Muscle layer of colon (tissue), 2 donors: Measurements from ENCODE around the gene LRRK1.

Source experiments
- H3K27ac ChIP-seq: one replicate; pipeline ENCODE4 v1.7.0; 2013; ENCODE audit warnings: low read depth, mild to moderate bottlenecking, low read length, moderate library complexity
- H3K27me3 ChIP-seq, 2 donors: one replicate each; pipeline ENCODE4 v1.7.0; 2013; ENCODE audit warnings: low read length in 2 of 2, mild to moderate bottlenecking in 2 of 2; ENCODE audit not compliant: insufficient read depth in 2 of 2, control insufficient read depth in 1 of 2
- H3K36me3 ChIP-seq: one replicate; pipeline ENCODE4 v1.7.0; 2013; ENCODE audit warnings: mild to moderate bottlenecking, low read length; ENCODE audit not compliant: insufficient read depth
- H3K4me1 ChIP-seq: one replicate; pipeline ENCODE4 v1.7.0; 2013; ENCODE audit warnings: mild to moderate bottlenecking, low read length; ENCODE audit not compliant: insufficient read depth
- H3K4me3 ChIP-seq, 2 donors: one replicate each; pipeline ENCODE4 v1.7.0; 2013; ENCODE audit warnings: low read length in 2 of 2, low read depth in 1 of 2, mild to moderate bottlenecking in 1 of 2, moderate library complexity in 1 of 2
- H3K9ac ChIP-seq: one replicate; pipeline ENCODE4 v1.7.0; 2013; ENCODE audit warnings: low read length
- H3K9me3 ChIP-seq: one replicate; pipeline ENCODE4 v1.7.0; 2013; ENCODE audit warnings: mild to moderate bottlenecking, low read length
- donor health status: abdominal sarcoma.
- donor health status: Adenocarcinoma of cecum.

Gene LRRK1

DNA sequence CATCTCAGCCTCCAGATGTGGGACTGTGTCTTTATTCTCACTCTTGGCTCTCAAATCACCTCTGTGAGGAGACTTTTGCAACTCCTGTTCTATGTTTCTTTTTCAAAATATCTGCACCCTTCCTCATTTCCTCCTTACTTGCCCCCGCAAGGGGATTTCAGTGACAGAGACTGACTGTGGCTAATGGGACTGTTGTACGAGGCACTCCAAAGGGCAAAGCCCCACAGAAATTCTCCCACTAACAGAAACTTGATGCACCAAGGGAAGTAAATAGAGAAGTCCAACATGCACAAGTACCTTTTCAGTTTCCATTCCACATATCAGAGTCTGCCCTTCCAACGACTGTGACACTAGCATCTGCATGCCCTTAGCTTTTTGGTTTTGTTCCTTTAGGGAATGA, 69.7 kb downstream of the LRRK1 start:
- Histone ChIP-seq H3K36me3 (peaks cover 8% of the 10 kb centered on the region), H3K27ac (no peak overlapping the region), H3K4me3 (no peak overlapping the region), H3K27me3 (no peaks in the 10 kb centered on the region), H3K4me1 (no peaks in the 10 kb centered on the region), H3K9ac (no peak overlapping the region), H3K9me3 (no peaks in the 10 kb centered on the region)

DNA sequence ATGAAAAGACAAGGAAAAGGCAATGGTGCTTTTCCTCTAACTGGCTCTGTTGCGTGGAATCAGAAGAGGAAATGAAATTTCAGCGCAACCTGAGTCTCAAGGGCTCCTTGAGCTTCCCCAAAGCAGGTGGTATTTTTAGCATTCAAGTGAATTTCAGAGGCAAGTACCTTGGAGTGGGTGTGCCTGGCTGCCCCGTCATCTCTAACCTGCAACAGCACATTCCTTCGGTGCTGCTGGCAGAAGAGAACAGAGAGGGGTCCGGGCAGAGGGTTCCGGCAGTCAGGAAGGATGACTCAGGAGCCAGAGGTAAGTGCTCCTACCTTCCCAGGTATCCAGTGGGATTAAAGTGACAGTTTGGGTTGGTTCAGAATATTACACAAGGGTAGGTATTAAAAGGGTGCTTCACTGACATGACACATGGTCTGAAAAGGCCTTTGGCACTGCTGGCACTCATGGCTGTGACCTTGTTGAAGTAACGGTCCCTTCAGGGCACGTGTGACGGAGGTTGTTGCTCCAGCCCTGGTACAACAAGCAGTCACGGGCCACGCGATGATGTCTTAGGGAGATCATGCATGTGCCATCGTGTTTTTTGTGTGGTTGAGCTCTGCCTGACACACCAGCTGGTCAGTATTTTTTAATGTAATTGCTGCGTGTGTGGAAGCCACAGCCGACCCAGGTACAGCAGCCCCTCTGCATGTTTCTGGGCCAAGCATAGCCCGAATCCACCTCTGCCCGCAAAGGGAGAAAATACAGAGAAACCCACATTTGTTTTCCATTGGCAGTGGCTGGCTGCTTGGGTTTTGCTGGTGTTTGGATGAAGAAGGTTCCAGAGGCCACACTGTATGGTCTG, 75.7 kb downstream of the LRRK1 start:
- H3K36me3 ChIP-seq = peaks cover 6% of the 10 kb centered on the region
- H3K4me3 ChIP-seq = no peak overlapping the region
- H3K9ac ChIP-seq = no peak overlapping the region
- no peaks in the 10 kb centered on the region for H3K9me3 ChIP-seq
- H3K27me3 ChIP-seq = no peaks in the 10 kb centered on the region
- no peaks in the 10 kb centered on the region for H3K4me1 ChIP-seq
- H3K27ac ChIP-seq = no peak overlapping the region

DNA sequence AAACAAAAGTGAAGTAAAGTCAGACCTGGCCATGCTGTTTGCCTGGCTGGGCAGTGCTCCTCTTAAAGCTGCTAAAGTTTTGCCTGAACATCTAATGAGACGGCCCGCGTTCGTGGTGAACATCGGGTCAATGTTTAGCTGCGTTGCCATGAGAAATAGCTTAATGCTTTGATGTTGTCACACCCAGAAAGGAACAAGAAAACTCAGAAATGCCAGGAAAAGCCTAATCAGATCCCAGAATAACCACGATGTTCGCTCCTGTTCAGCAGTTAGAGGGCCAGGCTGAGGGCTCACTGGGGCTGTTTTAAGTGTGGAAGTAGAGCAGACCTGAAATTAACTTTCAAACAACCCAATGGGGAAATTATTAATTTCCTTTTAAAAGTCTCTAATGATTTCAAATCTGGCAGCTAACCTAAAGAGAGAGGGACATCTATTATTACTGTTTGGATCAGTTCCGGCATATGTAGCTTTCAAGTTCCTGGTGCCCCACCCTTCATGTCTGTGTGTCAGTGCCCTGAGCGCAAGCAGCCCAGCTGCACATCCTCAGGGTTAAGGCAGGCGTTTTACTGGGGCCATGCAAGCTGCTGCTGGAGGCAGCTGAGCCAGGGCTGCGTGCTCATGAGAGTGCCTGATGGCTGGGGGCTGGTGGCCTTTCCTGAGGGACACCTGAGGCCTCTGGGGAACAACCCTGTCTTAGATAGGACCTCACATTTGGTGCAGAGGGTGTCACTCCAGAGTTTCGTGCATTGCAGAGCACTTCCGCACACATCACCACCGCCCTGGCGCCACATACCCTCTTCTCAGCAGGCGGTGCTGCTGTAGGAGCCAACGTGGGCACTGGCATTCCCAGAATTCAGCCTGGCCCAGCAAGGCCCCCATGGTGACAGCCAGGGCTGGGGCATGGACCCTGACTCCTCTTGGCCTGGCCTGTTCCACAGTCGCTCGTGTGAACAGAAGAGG, 76.6 kb downstream of the LRRK1 start:
- H3K4me1 ChIP-seq = no peaks in the 10 kb centered on the region
- no peaks in the 10 kb centered on the region for H3K9me3 ChIP-seq
- no peak overlapping the region for H3K9ac ChIP-seq
- peaks cover 6% of the 10 kb centered on the region for H3K36me3 ChIP-seq
- no peaks in the 10 kb centered on the region for H3K27me3 ChIP-seq
- no peak overlapping the region for H3K4me3 ChIP-seq
- H3K27ac ChIP-seq = no peak overlapping the region

DNA sequence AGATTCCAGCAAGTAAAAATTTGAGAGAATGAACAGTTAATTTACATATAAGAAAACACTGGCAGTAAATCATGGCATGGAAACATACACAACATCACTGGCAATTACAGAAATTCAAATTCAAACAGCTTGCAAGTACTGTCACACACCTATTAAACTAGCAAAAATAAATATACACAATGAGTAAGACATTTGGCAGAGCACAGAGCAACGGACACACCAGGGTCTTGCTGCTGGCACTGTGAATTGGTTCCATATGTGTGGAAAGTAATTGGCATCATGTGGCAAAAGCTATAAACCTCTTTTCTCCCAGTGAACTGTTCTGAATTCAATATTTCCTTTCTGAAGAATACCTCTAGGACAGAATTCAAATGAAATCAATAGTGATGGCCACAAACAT, 78.3 kb downstream of the LRRK1 start:
- no peaks in the 10 kb centered on the region for H3K9me3 ChIP-seq
- H3K4me1 ChIP-seq = no peaks in the 10 kb centered on the region
- H3K27ac ChIP-seq = no peak overlapping the region
- H3K27me3 ChIP-seq = no peaks in the 10 kb centered on the region
- no peak overlapping the region for H3K9ac ChIP-seq
- no peak overlapping the region for H3K4me3 ChIP-seq
- peaks cover 6% of the 10 kb centered on the region for H3K36me3 ChIP-seq

DNA sequence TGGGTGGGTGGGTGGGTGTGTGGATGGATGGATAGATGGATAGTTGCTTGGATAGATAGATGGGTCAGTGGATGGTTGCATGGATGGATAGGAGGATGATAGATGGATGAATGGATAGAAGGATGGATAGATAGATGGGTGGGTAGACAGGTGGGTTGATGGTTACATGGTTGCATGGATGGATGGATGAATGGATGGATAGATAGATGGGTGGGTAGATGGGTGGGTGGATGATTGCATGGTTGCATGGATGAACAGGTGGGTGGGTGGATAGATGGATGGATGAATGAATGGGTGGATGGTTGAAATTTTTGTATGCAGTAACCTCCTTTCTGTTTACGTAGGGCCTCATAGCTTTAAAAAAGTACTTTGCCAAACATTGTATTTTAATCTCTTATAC, 79.5 kb downstream of the LRRK1 start:
- H3K27ac ChIP-seq = no peak overlapping the region
- no peaks in the 10 kb centered on the region for H3K9me3 ChIP-seq
- H3K9ac ChIP-seq = no peak overlapping the region
- no peaks in the 10 kb centered on the region for H3K4me1 ChIP-seq
- H3K27me3 ChIP-seq = no peaks in the 10 kb centered on the region
- peaks cover 6% of the 10 kb centered on the region for H3K36me3 ChIP-seq
- no peak overlapping the region for H3K4me3 ChIP-seq

DNA sequence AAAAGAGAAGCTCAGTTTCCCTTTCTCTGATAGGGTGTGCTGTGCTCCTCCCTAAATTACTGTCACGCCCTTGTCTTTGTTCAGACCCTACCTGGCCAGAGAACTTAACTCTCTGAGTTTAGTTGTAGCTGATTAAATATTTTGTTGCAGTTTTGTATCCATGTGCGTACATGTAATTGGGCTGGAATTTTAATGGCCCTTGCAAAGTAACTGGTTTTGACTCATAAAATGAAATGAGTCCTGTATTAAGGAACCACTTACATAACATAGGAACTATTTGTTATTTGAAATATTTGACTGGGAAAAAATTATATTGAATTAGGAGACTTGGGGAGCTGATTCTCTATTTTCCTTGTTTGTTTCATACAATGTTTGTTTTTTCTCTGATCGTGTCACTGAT, 80.2 kb downstream of the LRRK1 start:
- Histone ChIP-seq H3K9me3 (no peaks in the 10 kb centered on the region), H3K4me1 (no peaks in the 10 kb centered on the region), H3K36me3 (peaks cover 6% of the 10 kb centered on the region), H3K27ac (no peak overlapping the region), H3K4me3 (no peak overlapping the region), H3K9ac (no peak overlapping the region), H3K27me3 (no peaks in the 10 kb centered on the region)

DNA sequence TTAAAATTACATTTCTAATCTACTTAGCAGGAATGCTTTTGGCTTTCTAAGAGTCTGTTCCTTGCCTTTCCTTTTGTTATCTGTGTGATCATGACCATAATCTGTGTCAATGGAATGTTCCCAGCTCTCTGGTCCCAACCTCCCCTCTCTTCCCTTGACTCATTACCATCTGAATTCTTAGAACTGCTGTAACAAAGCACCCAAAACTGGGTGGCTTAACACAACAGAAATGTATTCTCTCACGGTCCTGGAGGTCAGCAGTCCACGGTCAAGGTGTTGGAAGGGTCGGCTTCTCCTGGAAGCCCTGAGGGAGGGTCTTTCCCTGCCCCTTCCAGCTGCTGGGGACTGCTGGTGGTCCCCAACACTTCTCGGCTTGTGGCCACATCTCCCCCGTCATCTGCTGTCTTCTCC, 81.1 kb downstream of the LRRK1 start:
- Histone ChIP-seq H3K4me3 (no peak overlapping the region), H3K4me1 (no peaks in the 10 kb centered on the region), H3K27ac (no peak overlapping the region), H3K9me3 (no peaks in the 10 kb centered on the region), H3K9ac (no peak overlapping the region), H3K36me3 (no peaks in the 10 kb centered on the region), H3K27me3 (no peaks in the 10 kb centered on the region)

DNA sequence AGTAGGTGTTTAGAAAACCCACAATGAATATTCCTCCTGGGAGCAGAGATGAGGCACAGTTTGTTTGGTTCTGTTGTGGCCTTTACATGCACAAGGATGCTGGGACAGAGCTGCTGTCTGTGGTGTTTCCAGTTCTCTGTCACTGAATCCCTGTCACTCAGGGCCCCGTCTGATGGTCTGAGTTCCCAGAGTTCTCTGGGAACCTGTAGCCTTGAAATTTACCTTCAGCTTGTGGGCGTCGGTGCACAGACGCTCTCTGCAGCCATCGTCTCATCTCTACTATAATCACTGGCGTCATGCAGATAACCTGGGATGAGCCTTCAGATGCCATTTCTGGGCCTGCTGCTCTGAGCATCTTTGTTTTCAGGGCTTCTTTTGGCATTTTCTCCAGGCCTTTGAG, 81.9 kb downstream of the LRRK1 start:
- H3K4me1 ChIP-seq = no peaks in the 10 kb centered on the region
- H3K27me3 ChIP-seq = no peaks in the 10 kb centered on the region
- no peaks in the 10 kb centered on the region for H3K9me3 ChIP-seq
- no peaks in the 10 kb centered on the region for H3K36me3 ChIP-seq
- no peak overlapping the region for H3K4me3 ChIP-seq
- H3K27ac ChIP-seq = no peak overlapping the region
- H3K9ac ChIP-seq = no peak overlapping the region

DNA sequence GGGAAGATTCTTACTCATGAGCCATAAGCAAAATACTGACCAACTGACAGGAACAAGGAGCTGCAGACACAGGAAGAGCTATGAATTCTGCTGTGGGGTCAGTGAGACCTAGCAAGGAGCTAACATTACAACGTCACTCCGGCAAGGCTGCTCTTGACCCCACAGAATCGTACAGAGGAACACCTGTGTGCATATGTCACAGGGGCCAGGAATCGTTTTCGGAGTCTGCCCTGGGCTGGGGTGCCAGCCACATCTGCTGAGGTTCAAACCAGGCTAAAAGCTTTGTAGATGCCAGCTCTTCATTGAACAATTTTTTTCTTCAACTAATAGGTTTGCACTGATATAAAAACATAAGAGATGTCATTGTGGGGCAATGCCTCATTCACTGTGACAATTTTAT, 82.6 kb downstream of the LRRK1 start:
- Histone ChIP-seq H3K4me1 (no peaks in the 10 kb centered on the region), H3K27me3 (no peaks in the 10 kb centered on the region), H3K36me3 (no peaks in the 10 kb centered on the region), H3K4me3 (no peak overlapping the region), H3K9me3 (no peaks in the 10 kb centered on the region), H3K27ac (no peak overlapping the region), H3K9ac (no peak overlapping the region)

DNA sequence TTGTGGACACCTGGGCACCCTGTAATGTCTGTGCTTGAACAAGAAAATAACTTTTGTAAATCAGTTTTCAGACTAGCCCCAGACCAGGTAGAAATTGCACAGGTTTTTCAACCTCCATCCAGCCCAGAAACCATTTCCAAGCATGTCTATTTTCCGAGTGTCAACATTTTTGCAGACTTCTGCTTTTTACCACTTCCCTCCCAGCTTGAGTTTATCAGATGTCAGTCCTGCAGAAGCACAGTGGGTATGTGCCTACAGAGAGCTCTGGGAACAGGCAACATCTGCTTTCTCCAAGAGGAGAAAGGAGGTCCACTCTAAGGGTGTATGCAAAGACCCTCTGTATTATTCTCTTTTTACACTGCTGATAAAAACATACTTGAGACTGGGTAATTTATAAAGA, 83.9 kb downstream of the LRRK1 start:
- peaks cover 10% of the 10 kb centered on the region for H3K4me1 ChIP-seq
- no peak overlapping the region for H3K4me3 ChIP-seq
- H3K27me3 ChIP-seq = no peaks in the 10 kb centered on the region
- H3K9me3 ChIP-seq = no peaks in the 10 kb centered on the region
- no peak overlapping the region for H3K9ac ChIP-seq
- no peak overlapping the region for H3K27ac ChIP-seq
- H3K36me3 ChIP-seq = no peaks in the 10 kb centered on the region

DNA sequence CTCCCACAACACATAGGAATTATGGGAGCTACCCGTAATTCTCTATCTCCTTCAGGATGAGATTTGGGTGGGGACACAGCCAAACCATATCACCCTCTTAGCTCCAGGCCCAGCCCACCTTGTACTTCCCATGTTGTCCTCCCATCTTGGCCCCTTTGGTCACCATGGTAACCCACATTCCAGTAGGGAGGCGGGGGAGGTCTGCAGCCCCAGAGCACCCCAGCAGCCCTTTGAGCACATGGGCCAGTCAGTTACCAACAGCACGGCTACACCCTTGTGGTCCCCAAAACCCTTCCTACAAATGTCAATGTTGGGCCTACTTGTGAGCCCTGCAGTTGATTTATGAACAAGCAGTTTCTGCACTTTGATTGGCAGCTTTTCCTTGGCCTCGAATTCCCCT, 84.5 kb downstream of the LRRK1 start:
- Histone ChIP-seq H3K27ac (no peak overlapping the region), H3K9ac (no peak overlapping the region), H3K27me3 (no peaks in the 10 kb centered on the region), H3K9me3 (no peaks in the 10 kb centered on the region), H3K36me3 (no peaks in the 10 kb centered on the region), H3K4me1 (peaks cover 13% of the 10 kb centered on the region), H3K4me3 (no peak overlapping the region)
